H9 (cell line): ENCODE data around the gene LYSMD3. TPM values are rescaled to one million over a fixed set of nuclear protein-coding genes. Genes with fewer than 3 reads are reported as not detected.
A peak's percentile ranks its signal among the peaks of the same experiment; 100 is the strongest.

ENCODE experiments used
- DNase-seq: peaks from one replicate; pipeline ENCODE4 v3.0.0-alpha.2; 2017
- H2AFZ ChIP-seq: one replicate; pipeline ENCODE4 v1.6.1; 2013; ENCODE audit warnings: mild to moderate bottlenecking, low read length, control low read depth, moderate library complexity
- H2AK5ac ChIP-seq: 2 replicates; pipeline ENCODE4 v1.6.1; 2013; ENCODE audit warnings: low read length, control low read depth, mixed read lengths; ENCODE audit not compliant: insufficient read length
- H2BK120ac ChIP-seq: one replicate; pipeline ENCODE4 v1.6.1; 2013; ENCODE audit warnings: low read depth, mild to moderate bottlenecking, low read length, control low read depth, inconsistent platforms; ENCODE audit not compliant: poor library complexity, severe bottlenecking
- H2BK12ac ChIP-seq: 2 replicates; pipeline ENCODE4 v1.6.1; 2013; ENCODE audit warnings: low read length, control low read depth, mixed read lengths, low read depth; ENCODE audit not compliant: insufficient read length
- H2BK15ac ChIP-seq: 2 replicates; pipeline ENCODE4 v1.6.1; 2013; ENCODE audit warnings: low read depth, low read length, control low read depth
- H2BK20ac ChIP-seq: one replicate; pipeline ENCODE4 v1.6.1; 2013; ENCODE audit warnings: low read depth, mild to moderate bottlenecking, low read length, control low read depth, inconsistent platforms; ENCODE audit not compliant: poor library complexity, severe bottlenecking
- H2BK5ac ChIP-seq: 2 replicates; pipeline ENCODE4 v1.6.1; 2013; ENCODE audit warnings: low read length, control low read depth, mixed read lengths; ENCODE audit not compliant: insufficient read length
- H3K14ac ChIP-seq: 2 replicates; pipeline ENCODE4 v1.6.1; 2013; ENCODE audit warnings: low read length, control low read depth; ENCODE audit not compliant: insufficient read depth
- H3K18ac ChIP-seq: 2 replicates; pipeline ENCODE4 v1.6.1; 2013; ENCODE audit warnings: low read depth, mild to moderate bottlenecking, mixed read lengths, low read length, control low read depth; ENCODE audit not compliant: insufficient read length
- H3K23ac ChIP-seq: 2 replicates; pipeline ENCODE4 v1.6.1; 2013; ENCODE audit warnings: low read length, control low read depth, mixed read lengths, low read depth; ENCODE audit not compliant: insufficient read length
- H3K23me2 ChIP-seq: 2 replicates; pipeline ENCODE4 v1.6.1; 2013; ENCODE audit warnings: low read depth, mild to moderate bottlenecking, mixed read lengths, low read length, control low read depth; ENCODE audit not compliant: insufficient read length, poor library complexity, severe bottlenecking
- H3K27ac ChIP-seq: 2 replicates; pipeline ENCODE4 v1.5.1; 2013; ENCODE audit warnings: low read length, control low read depth, mixed read lengths, low read depth; ENCODE audit not compliant: insufficient read length
- H3K27me3 ChIP-seq: 2 replicates; pipeline ENCODE4 v1.6.1; 2013; ENCODE audit warnings: low read length, control low read depth, inconsistent platforms; ENCODE audit not compliant: insufficient read depth
- H3K4ac ChIP-seq: 2 replicates; pipeline ENCODE4 v1.6.1; 2013; ENCODE audit warnings: low read depth, mild to moderate bottlenecking, control low read depth, inconsistent platforms, low read length, moderate library complexity
- H3K4me1 ChIP-seq: 2 replicates; pipeline ENCODE4 v1.6.1; 2013; ENCODE audit warnings: low read length, control low read depth, inconsistent platforms; ENCODE audit not compliant: insufficient read depth
- H3K4me2 ChIP-seq: 2 replicates; pipeline ENCODE4 v1.6.1; 2013; ENCODE audit warnings: low read length, control low read depth, mixed read lengths; ENCODE audit not compliant: insufficient read length, insufficient read depth
- H3K56ac ChIP-seq: 2 replicates; pipeline ENCODE4 v1.6.1; 2013; ENCODE audit warnings: low read depth, mild to moderate bottlenecking, mixed read lengths, low read length, control low read depth; ENCODE audit not compliant: insufficient read length
- H3K79me1 ChIP-seq: 2 replicates; pipeline ENCODE4 v1.6.1; 2013; ENCODE audit warnings: low read depth, mild to moderate bottlenecking, moderate library complexity, low read length, control low read depth, inconsistent platforms; ENCODE audit not compliant: insufficient read depth, poor library complexity, severe bottlenecking
- H3K79me2 ChIP-seq: 2 replicates; pipeline ENCODE4 v1.6.1; 2013; ENCODE audit warnings: low read length, control low read depth, inconsistent platforms; ENCODE audit not compliant: insufficient read depth
- H3K9ac ChIP-seq: 2 replicates; pipeline ENCODE4 v1.6.1; 2013; ENCODE audit warnings: low read length, control low read depth, mixed read lengths; ENCODE audit not compliant: insufficient read length; ENCODE audit errors: extremely low read depth
- H3K9me3 ChIP-seq: one replicate; pipeline ENCODE4 v1.6.1; 2013; ENCODE audit warnings: low read depth, low read length, inconsistent platforms; ENCODE audit not compliant: control insufficient read depth
- H3T11ph ChIP-seq: one replicate; pipeline ENCODE4 v1.6.1; 2013; ENCODE audit warnings: mild to moderate bottlenecking, low read length, control low read depth, inconsistent platforms
- H4K20me1 ChIP-seq: one replicate; pipeline ENCODE4 v1.6.1; 2013; ENCODE audit not compliant: control insufficient read depth, insufficient read length, insufficient read depth
- H4K5ac ChIP-seq: 2 replicates; pipeline ENCODE4 v1.6.1; 2013; ENCODE audit warnings: low read depth, mild to moderate bottlenecking, mixed read lengths, low read length, control low read depth; ENCODE audit not compliant: insufficient read length
- H4K8ac ChIP-seq: replicated peaks from 2 replicates; pipeline ENCODE4 v1.6.1; 2013; ENCODE audit warnings: low read length, control low read depth, mixed read lengths, low read depth; ENCODE audit not compliant: insufficient read length
- H4K91ac ChIP-seq: 2 replicates; pipeline ENCODE4 v1.6.1; 2013; ENCODE audit warnings: low read depth, mild to moderate bottlenecking, moderate library complexity, mixed read lengths, low read length, control low read depth; ENCODE audit not compliant: insufficient read length
- H3K27ac Mint-ChIP-seq, 3 experiments: 2 replicates in 2 of 3; 3 replicates in 1 of 3; pipeline ENCODE4 v1.8.0; 2020 to 2021; ENCODE audit warnings: mixed read lengths in 3 of 3, mild to moderate bottlenecking in 1 of 3, moderate library complexity in 1 of 3
- H3K27me3 Mint-ChIP-seq: 2 replicates; pipeline ENCODE4 v1.8.0; 2021; ENCODE audit warnings: low read depth, mild to moderate bottlenecking, moderate library complexity, mixed read lengths
- H3K36me3 Mint-ChIP-seq, 3 experiments: 2 replicates in 2 of 3; 3 replicates in 1 of 3; pipeline ENCODE4 v1.8.0; 2020 to 2021; ENCODE audit warnings: low read depth in 3 of 3, mixed read lengths in 3 of 3; ENCODE audit not compliant: insufficient read depth in 1 of 3
- H3K4me1 Mint-ChIP-seq, 2 experiments: 2 replicates each; pipeline ENCODE4 v1.8.0; 2020; ENCODE audit warnings: mixed read lengths in 2 of 2
- H3K4me3 Mint-ChIP-seq, 2 experiments: 2 replicates in 1 of 2; 3 replicates in 1 of 2; pipeline ENCODE4 v1.8.0; 2020 to 2021; ENCODE audit warnings: mild to moderate bottlenecking in 2 of 2, mixed read lengths in 2 of 2, moderate library complexity in 1 of 2
- H3K9me3 Mint-ChIP-seq, 2 experiments: 2 replicates in 1 of 2; 3 replicates in 1 of 2; pipeline ENCODE4 v1.8.0; 2020; ENCODE audit warnings: mild to moderate bottlenecking in 2 of 2, mixed read lengths in 2 of 2, moderate library complexity in 1 of 2
- WGBS: extraction: QIAGEN DNeasy Blood & Tissue Kit; methylation state at CpG from one replicate; pipeline ENCODE4 v1.1.7; 2013; ENCODE audit warnings: missing lambda C conversion rate, low lambda C conversion rate, mixed read lengths; ENCODE audit not compliant: insufficient read length; ENCODE audit errors: extremely low coverage; 5-methylcytosine and 5-hydroxymethylcytosine counted together
- total RNA-seq: library from RNA; stranded (reverse); gene quantifications from 2 replicates; pipeline ENCODE4 v1.2.1, GENCODE V29; 2021
- TF ChIP-seq, protein P1 (sequence below): fragments of 200-600 bp; sonication (generic); conservative IDR thresholded peaks from 3 replicates; pipeline ENCODE4 v1.8.0; 2021; ENCODE audit warnings: antibody characterized with exemption, mild to moderate bottlenecking

The LYSMD3 gene
- total RNA-seq, 1 experiment from 2014 or later = 14.0 TPM

DNA sequence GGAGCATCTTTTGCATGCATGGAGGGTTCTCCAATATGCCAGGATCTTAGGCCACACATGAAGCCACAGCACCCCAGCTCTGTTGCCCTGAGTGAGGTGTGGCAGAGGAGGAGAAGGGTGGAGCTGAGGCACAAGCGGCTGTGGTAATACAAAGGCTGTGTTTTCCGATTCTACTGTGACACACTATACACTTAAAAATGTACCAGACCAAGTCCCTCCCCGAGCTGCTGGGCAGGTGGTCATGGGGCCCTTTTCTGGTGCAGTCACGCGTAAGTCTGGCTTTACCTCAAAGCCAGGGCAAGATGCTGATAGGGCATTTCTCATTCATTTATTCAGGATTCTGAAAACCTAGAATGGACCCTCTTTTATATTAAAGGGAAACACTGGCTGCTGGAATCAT lies 33.0 kb upstream of the LYSMD3 start:
- H2BK20ac ChIP-seq = no peak overlapping the region
- Mint-ChIP-seq H3K4me1 (peaks cover 62 to 67% of the 10 kb centered on the region in 2 experiments), H3K27ac (peak overlapping the region; percentile 58 to 97 (median 94)), H3K36me3 (peaks cover 5 to 20% (median 19%) of the 10 kb centered on the region in 3 experiments; a peak in 6 of 7 replicates), H3K4me3 (peak overlapping the region in 1 of 2 experiments; percentile 93; a peak in 3 of 5 replicates), H3K27me3 (no peaks in the 10 kb centered on the region), H3K9me3 (peaks cover 17 to 25% of the 10 kb centered on the region in 2 experiments)
- H3K23me2 ChIP-seq = peaks cover 4% of the 10 kb centered on the region
- H4K20me1 ChIP-seq = no peaks in the 10 kb centered on the region
- peak overlapping the region; percentile 15 for H3K4me2 ChIP-seq
- H4K5ac ChIP-seq = no peak overlapping the region
- no peaks in the 10 kb centered on the region for H3K9me3 ChIP-seq
- H3T11ph ChIP-seq = no peak overlapping the region
- no peaks in the 10 kb centered on the region for H3K27me3 ChIP-seq
- TF ChIP-seq, protein P1, sequence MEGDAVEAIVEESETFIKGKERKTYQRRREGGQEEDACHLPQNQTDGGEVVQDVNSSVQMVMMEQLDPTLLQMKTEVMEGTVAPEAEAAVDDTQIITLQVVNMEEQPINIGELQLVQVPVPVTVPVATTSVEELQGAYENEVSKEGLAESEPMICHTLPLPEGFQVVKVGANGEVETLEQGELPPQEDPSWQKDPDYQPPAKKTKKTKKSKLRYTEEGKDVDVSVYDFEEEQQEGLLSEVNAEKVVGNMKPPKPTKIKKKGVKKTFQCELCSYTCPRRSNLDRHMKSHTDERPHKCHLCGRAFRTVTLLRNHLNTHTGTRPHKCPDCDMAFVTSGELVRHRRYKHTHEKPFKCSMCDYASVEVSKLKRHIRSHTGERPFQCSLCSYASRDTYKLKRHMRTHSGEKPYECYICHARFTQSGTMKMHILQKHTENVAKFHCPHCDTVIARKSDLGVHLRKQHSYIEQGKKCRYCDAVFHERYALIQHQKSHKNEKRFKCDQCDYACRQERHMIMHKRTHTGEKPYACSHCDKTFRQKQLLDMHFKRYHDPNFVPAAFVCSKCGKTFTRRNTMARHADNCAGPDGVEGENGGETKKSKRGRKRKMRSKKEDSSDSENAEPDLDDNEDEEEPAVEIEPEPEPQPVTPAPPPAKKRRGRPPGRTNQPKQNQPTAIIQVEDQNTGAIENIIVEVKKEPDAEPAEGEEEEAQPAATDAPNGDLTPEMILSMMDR = no peak
- H3K56ac ChIP-seq = no peak overlapping the region
- no peak overlapping the region for H3K14ac ChIP-seq
- H2BK5ac ChIP-seq = no peak overlapping the region
- H3K79me1 ChIP-seq = no peaks in the 10 kb centered on the region
- no CpG with 5 or more reads among the region's 5 CpGs for WGBS
- H3K79me2 ChIP-seq = peaks cover 23% of the 10 kb centered on the region; the same call in 1 of the 2 replicates
- no peak overlapping the region for H3K4ac ChIP-seq
- no peak for DNase-seq
- no peak overlapping the region for H2AFZ ChIP-seq
- H3K18ac ChIP-seq = no peak overlapping the region
- no peak overlapping the region for H2BK15ac ChIP-seq
- H2BK120ac ChIP-seq = no peak overlapping the region
- no peak overlapping the region for H3K27ac ChIP-seq
- H3K23ac ChIP-seq = no peak overlapping the region
- H4K91ac ChIP-seq = no peak overlapping the region
- no peak overlapping the region for H2BK12ac ChIP-seq
- no peak overlapping the region for H2AK5ac ChIP-seq
- no peak overlapping the region for H4K8ac ChIP-seq
- H3K9ac ChIP-seq = no peak overlapping the region
- peaks cover 9% of the 10 kb centered on the region; the same call in 1 of the 2 replicates for H3K4me1 ChIP-seq
